B cell (primary cell): ENCODE measurements around the gene GLMN. TPM values are rescaled to one million over a fixed set of nuclear protein-coding genes. Genes with fewer than 3 reads are reported as not detected.
"Not testable (repeated sequence)": the region's sequence is repeated elsewhere in the genome, so short reads cannot be mapped to it uniquely, and the experiment has no call there.

Source experiments
- ATAC-seq: fragments of 200-7000 bp; cut with Tn5 transposase; one replicate; pipeline ENCODE4 v1.10.0; 2021; ENCODE audit warnings: low read depth, mild to moderate bottlenecking, moderate number of reproducible peaks, moderate library complexity
- CTCF ChIA-PET: fragments of 350-600 bp; sonication (Branson Sonifier 250); formaldehyde crosslinking; loops from one replicate; lab custom pipeline; 2021; ENCODE audit warnings: antibody characterized with exemption, inconsistent platforms; lab: Charles Lee
- POLR2A ChIA-PET: fragments of 350-600 bp; sonication (Branson Sonifier 250); formaldehyde crosslinking; loops from one replicate; lab custom pipeline; 2021; ENCODE audit warnings: antibody characterized with exemption; lab: Charles Lee
- DNase-seq: peaks from one replicate; pipeline ENCODE4 v3.0.0; 2013
- H2AFZ ChIP-seq: 2 replicates; pipeline ENCODE4 v1.6.1; 2012; ENCODE audit warnings: mild to moderate bottlenecking, low read depth, low read length; ENCODE audit not compliant: insufficient read depth, poor library complexity, severe bottlenecking
- H3K27ac ChIP-seq, 2 donors: 1 replicate in 1 of 2; 2 replicates in 1 of 2; pipeline ENCODE4 v1.5.1; 2012 to 2013; ENCODE audit warnings: low read length in 2 of 2, mild to moderate bottlenecking in 2 of 2, moderate library complexity in 1 of 2
- H3K27me3 ChIP-seq, 4 experiments: fragments of 200-600 bp in 1 of 4; sonication (generic) in 1 of 4; replicated peaks in 1 of 4; 1 replicate in 2 of 4; 2 replicates in 2 of 4; pipeline versions ENCODE4 v1.6.1 to v1.7.0; 2013 to 2016; ENCODE audit warnings: low read length in 3 of 4, mild to moderate bottlenecking in 2 of 4, mixed read lengths in 1 of 4, moderate library complexity in 1 of 4; ENCODE audit not compliant: insufficient read depth in 4 of 4, control insufficient read depth in 3 of 4; ENCODE audit errors: control extremely low read depth in 1 of 4
- H3K36me3 ChIP-seq, 2 experiments: replicated peaks in 1 of 2; 1 replicate in 1 of 2; 2 replicates in 1 of 2; pipeline versions ENCODE4 v1.6.1 to v1.7.1; 2013; ENCODE audit warnings: low read length in 1 of 2; ENCODE audit not compliant: insufficient read depth in 2 of 2, control insufficient read depth in 1 of 2; ENCODE audit errors: control extremely low read depth in 1 of 2, extremely low read depth in 1 of 2
- H3K4me1 ChIP-seq, 2 donors: fragments of 200-600 bp in 1 of 2; sonication (generic) in 1 of 2; 1 replicate in 1 of 2; 2 replicates in 1 of 2; pipeline versions ENCODE4 v1.5.1 to v1.6.1; 2013 to 2017; ENCODE audit warnings: low read length in 2 of 2; ENCODE audit not compliant: control insufficient read depth in 2 of 2, insufficient read depth in 2 of 2
- H3K4me2 ChIP-seq: replicated peaks from 2 replicates; pipeline ENCODE3; 2012; ENCODE audit warnings: mild to moderate bottlenecking, low read depth, low read length; ENCODE audit not compliant: poor library complexity, severe bottlenecking
- H3K4me3 ChIP-seq, 5 experiments: fragments of 200-600 bp in 1 of 5; sonication (generic) in 1 of 5; 1 replicate in 3 of 5; 2 replicates in 2 of 5; pipeline versions ENCODE4 v1.5.1 to v1.7.0; 2011 to 2016; ENCODE audit warnings: low read length in 4 of 5, mild to moderate bottlenecking in 4 of 5, low read depth in 2 of 5, control low read depth in 1 of 5, moderate library complexity in 1 of 5; ENCODE audit not compliant: insufficient read depth in 1 of 5; ENCODE audit errors: control extremely low read depth in 1 of 5, extremely low read depth in 1 of 5
- H3K79me2 ChIP-seq: fragments of 200-600 bp; sonication (generic); one replicate; pipeline ENCODE4 v1.6.0; 2016; ENCODE audit warnings: low read length; ENCODE audit not compliant: control insufficient read depth, insufficient read depth
- H3K9ac ChIP-seq: fragments of 200-600 bp; sonication (generic); 2 replicates; pipeline ENCODE4 v1.6.1; 2017; ENCODE audit warnings: mild to moderate bottlenecking, low read length, moderate library complexity
- H3K9me3 ChIP-seq, 3 donors: one replicate each; pipeline versions ENCODE4 v1.6.1 to v1.7.1; 2013; ENCODE audit warnings: low read length in 2 of 3; ENCODE audit not compliant: control insufficient read depth in 2 of 3, insufficient read depth in 1 of 3; ENCODE audit errors: control extremely low read depth in 1 of 3
- H4K20me1 ChIP-seq: 2 replicates; pipeline ENCODE4 v1.6.0; 2012; ENCODE audit warnings: mild to moderate bottlenecking, low read length; ENCODE audit not compliant: insufficient read depth, control insufficient read depth, poor library complexity, severe bottlenecking
- H3K27ac Mint-ChIP-seq: one replicate; pipeline ENCODE4 v1.8.0; 2021; ENCODE audit warnings: mixed read lengths
- H3K27me3 Mint-ChIP-seq: one replicate; pipeline ENCODE4 v1.8.0; 2021; ENCODE audit warnings: mixed read lengths
- H3K4me1 Mint-ChIP-seq: one replicate; pipeline ENCODE4 v1.8.0; 2021; ENCODE audit warnings: mixed read lengths
- H3K4me3 Mint-ChIP-seq: one replicate; pipeline ENCODE4 v1.8.0; 2021; ENCODE audit warnings: mixed read lengths
- H3K9me3 Mint-ChIP-seq: one replicate; pipeline ENCODE4 v1.8.0; 2022; ENCODE audit warnings: mixed read lengths; ENCODE audit not compliant: insufficient read depth
- EZH2 ChIP-seq: IDR thresholded peaks from 2 replicates; pipeline ENCODE4 v1.6.1; 2012; ENCODE audit warnings: borderline replicate concordance, low read depth, mild to moderate bottlenecking, moderate library complexity, low read length; ENCODE audit not compliant: insufficient read depth, poor library complexity, severe bottlenecking
- WGBS: methylation state at CpG from one replicate; pipeline ENCODE4 v1.1.5; 2013; ENCODE audit warnings: missing lambda C conversion rate; ENCODE audit not compliant: insufficient coverage; 5-methylcytosine and 5-hydroxymethylcytosine counted together
- intact Hi-C: fragments of 100-400 bp; cut with micrococcal nuclease; formaldehyde crosslinking; loops from one replicate; pipeline ENCODE4 v1.10.0; 2022
- polyA plus RNA-seq: library from polyadenylated mRNA; depleted of rRNA; stranded (reverse); fragments of >200 nt; gene quantifications from 2 replicates; pipeline ENCODE4 v1.2.3, GENCODE V29; 2012
- total RNA-seq, 2 donors: library from RNA; stranded (reverse); fragments of 120-200 nt in 1 of 2; gene quantifications; 1 replicate in 1 of 2; 2 replicates in 1 of 2; pipeline versions ENCODE4 v1.2.3 to v1.2.4, GENCODE V29; 2013 to 2022
- TF ChIP-seq, protein P1 (sequence below): fragments of 200-600 bp; IDR thresholded peaks from one replicate; pipeline ENCODE4 v1.8.0; 2022; ENCODE audit warnings: antibody characterized with exemption, mild to moderate bottlenecking

Gene GLMN
- total and polyA plus RNA-seq, 2 donors (not counting 1 experiment from before 2014, with no cell fraction given): 2.8 to 13.6 TPM

DNA sequence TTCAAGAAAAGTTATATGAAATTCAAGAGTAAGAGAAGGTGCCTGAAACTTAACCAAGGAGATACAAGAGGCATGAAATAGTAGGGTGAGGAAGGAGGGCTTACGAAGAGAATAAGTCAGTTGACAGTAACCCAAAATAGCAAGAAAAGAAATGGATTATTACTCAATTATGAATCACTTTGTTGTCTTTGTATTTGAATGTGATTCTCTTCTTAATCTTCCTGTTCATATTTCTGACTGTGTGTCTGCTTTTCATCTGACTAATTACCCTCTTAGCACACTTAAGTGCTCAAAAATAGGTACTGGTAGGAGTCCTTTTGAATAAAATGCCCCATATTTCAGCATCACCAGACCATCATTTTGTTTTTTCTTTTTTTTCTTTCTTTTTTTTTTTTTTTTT is 39.4 kb downstream of the GLMN start:
- Mint-ChIP-seq H3K27ac (no peak overlapping the region), H3K4me3 (no peak overlapping the region), H3K27me3 (no peaks in the 10 kb centered on the region), H3K9me3 (peaks cover 9% of the 10 kb centered on the region), H3K4me1 (no peaks in the 10 kb centered on the region)
- no CpG with 5 or more reads among the region's 1 CpG for WGBS
- Histone ChIP-seq H3K4me2 (no peak overlapping the region), H3K27ac (no peak overlapping the region), H3K79me2 (no peaks in the 10 kb centered on the region), H3K4me1 (no peaks in the 10 kb centered on the region), H3K27me3 (no peaks in the 10 kb centered on the region), H3K4me3 (no peak overlapping the region), H2AFZ (no peak overlapping the region), H3K9me3 (no peaks in the 10 kb centered on the region), H4K20me1 (no peaks in the 10 kb centered on the region), H3K9ac (no peak overlapping the region), H3K36me3 (peaks cover 1 to 24% of the 10 kb centered on the region in 2 experiments)
- TF ChIP-seq EZH2: no peak
- TF ChIP-seq, protein P1, sequence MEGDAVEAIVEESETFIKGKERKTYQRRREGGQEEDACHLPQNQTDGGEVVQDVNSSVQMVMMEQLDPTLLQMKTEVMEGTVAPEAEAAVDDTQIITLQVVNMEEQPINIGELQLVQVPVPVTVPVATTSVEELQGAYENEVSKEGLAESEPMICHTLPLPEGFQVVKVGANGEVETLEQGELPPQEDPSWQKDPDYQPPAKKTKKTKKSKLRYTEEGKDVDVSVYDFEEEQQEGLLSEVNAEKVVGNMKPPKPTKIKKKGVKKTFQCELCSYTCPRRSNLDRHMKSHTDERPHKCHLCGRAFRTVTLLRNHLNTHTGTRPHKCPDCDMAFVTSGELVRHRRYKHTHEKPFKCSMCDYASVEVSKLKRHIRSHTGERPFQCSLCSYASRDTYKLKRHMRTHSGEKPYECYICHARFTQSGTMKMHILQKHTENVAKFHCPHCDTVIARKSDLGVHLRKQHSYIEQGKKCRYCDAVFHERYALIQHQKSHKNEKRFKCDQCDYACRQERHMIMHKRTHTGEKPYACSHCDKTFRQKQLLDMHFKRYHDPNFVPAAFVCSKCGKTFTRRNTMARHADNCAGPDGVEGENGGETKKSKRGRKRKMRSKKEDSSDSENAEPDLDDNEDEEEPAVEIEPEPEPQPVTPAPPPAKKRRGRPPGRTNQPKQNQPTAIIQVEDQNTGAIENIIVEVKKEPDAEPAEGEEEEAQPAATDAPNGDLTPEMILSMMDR: no peak
- intact Hi-C loops: no loop called here
- ChIA-PET POLR2A (no interaction called here), CTCF (no interaction called here)
- DNase-seq (no peak), ATAC-seq (no peak)

DNA sequence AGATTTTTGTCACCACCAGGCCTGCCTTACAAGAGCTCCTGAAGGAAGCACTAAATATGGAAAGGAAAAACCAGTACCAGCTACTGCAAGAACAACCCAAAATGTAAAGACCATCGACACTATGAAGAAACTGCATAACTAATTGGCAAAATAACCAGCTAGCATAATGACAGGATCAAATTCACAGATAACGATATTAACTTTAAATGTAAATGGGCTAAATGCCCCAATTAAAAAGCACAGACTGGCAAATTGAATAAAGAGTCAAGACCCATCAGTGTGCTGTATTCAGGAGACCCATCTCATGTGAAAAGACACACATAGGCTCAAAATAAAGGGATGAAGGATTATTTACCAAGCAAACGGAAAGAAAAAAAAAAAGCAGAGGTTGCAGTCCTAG is 44.1 kb downstream of the GLMN start:
- H3K27me3 Mint-ChIP-seq, H3K9me3 ChIP-seq, H3K9me3 Mint-ChIP-seq, H3K79me2 ChIP-seq, H2AFZ ChIP-seq, H3K4me1 ChIP-seq, H3K27ac Mint-ChIP-seq, H4K20me1 ChIP-seq, ATAC-seq, CTCF ChIA-PET, H3K4me2 ChIP-seq, H3K4me1 Mint-ChIP-seq, H3K4me3 ChIP-seq, DNase-seq, intact Hi-C loops, H3K27ac ChIP-seq, POLR2A ChIA-PET, H3K4me3 Mint-ChIP-seq, H3K9ac ChIP-seq, H3K27me3 ChIP-seq: not testable (repeated sequence)
- H3K36me3 ChIP-seq: peaks cover 4 to 24% of the 10 kb centered on the region in 2 experiments
- no CpG with 5 or more reads among the region's 3 CpGs for WGBS
